ENCODE data around the gene CPE.
"Not testable (repeated sequence)": the region's sequence is repeated elsewhere in the genome, so short reads cannot be mapped to it uniquely, and the experiment has no call there.

- TF ChIP-seq CTCF, EP300, POLR2AphosphoS5 (IDR thresholded peaks at IDR 0.05): not testable (repeated sequence)
These were observed 113.8 kb downstream of the CPE start for GRCh38 chr4:165492583-165492982.
